LNCAP (cell line): ENCODE data around the gene CA12.

Experiments
- TF ChIP-seq, protein P1 (sequence below): fragments of 450-650 bp; IDR thresholded peaks from 2 replicates; pipeline ENCODE4 v1.5.1; 2017; ENCODE audit warnings: mild to moderate bottlenecking

The CA12 gene

DNA sequence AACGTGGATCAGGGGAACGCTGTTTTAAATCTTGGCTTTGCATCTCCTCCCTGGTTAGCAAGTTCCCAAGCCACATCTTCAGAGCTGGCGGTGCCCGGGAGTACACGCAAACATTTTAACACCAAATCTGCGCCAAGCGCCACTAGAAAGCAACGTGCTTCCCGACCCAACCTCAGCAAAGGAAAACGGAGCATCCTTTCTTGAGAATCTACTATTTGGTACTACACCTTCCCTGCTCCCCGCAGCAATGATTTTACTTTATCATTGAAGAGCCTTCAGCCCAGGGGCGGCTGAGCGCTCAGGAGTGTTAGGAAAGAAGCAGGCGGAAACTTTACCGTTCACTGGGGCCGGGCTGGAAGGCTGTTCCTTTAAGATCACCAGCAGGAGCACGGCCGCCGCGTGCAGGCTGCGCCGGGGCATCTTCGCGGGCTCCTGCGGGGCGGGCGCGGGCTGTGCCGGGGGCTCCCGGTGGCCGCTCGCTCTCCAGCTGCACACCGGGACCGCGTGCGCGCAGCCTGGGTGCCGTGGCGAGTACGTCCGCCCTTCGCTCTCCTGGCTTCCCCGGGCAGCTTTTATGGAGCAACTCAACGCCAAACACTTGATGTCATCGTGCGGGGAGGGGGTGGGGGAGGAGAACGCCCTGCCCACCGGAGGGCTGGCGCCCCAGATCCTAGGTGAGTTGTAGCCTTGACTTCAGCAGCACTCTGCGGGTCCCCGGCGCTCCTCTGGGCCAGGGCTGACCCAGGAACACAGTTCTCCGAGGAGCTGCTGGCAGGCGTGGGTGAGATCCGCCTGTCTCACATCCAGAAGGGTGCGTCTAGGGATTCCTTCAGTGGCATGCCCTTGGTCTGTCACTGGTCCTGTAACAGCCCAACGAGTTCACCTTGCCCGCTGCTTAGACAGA, at the start of gene CA12:
Gene CA12, minus strand, starts transcription at position 546 of the 904 bp plus-strand sequence. Its CDS starts 126 bp downstream, at position 420.
- TF ChIP-seq, protein P1, sequence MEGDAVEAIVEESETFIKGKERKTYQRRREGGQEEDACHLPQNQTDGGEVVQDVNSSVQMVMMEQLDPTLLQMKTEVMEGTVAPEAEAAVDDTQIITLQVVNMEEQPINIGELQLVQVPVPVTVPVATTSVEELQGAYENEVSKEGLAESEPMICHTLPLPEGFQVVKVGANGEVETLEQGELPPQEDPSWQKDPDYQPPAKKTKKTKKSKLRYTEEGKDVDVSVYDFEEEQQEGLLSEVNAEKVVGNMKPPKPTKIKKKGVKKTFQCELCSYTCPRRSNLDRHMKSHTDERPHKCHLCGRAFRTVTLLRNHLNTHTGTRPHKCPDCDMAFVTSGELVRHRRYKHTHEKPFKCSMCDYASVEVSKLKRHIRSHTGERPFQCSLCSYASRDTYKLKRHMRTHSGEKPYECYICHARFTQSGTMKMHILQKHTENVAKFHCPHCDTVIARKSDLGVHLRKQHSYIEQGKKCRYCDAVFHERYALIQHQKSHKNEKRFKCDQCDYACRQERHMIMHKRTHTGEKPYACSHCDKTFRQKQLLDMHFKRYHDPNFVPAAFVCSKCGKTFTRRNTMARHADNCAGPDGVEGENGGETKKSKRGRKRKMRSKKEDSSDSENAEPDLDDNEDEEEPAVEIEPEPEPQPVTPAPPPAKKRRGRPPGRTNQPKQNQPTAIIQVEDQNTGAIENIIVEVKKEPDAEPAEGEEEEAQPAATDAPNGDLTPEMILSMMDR, result no peak

DNA sequence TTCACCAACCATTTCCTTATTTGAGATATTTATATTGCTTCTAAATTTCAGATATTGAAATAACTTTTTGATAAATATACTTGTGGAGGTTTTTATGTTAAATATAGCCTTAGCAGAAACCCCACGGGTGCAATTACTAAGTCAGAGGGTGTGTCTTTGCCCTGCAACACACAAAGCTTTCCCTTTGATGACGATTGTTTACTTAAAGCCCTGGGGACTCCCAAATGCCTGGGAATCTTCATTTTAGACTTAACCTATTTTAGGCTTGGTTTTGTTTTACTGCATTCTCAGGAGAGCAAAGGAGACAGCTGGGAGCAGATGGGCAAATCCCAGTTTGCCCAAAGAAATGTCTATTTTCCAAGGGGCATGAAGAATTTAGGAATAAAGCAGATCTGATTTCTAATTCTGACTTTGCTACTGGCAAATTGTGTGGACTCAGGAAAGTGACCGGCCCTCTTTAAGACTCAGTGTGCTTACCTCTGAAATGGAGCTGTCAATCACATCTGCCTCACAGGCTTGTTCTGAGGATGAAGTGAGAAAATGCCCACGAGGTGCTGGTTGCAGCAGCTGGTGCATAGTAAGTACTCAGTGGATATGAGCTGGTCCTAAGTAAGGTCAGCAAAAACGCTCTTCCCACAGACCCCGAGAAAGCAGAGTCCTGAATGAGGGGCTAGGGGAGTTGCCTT, 49.3 kb upstream of the CA12 start:
- TF ChIP-seq, protein P1, result no peak

DNA sequence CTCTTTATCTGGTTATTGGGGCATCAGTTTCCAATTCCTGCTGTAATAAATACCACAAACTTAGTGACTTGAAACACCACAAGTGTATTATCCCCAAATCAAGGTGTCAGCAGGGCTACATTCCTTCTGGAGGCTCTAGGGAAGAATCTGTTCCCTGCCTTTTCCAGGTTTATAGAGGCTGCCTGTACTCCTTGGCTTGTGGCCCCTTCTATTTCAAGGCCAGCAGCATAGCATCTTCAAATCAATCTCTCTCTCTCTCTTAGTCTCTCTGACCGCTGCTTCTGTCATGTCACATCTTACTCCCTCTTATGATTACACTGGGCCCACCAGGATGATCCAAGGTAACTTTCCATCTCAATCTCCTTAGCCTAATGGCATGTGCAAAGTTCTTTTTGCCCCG, 44.9 kb upstream of the CA12 start:
- TF ChIP-seq, protein P1, result no peak

DNA sequence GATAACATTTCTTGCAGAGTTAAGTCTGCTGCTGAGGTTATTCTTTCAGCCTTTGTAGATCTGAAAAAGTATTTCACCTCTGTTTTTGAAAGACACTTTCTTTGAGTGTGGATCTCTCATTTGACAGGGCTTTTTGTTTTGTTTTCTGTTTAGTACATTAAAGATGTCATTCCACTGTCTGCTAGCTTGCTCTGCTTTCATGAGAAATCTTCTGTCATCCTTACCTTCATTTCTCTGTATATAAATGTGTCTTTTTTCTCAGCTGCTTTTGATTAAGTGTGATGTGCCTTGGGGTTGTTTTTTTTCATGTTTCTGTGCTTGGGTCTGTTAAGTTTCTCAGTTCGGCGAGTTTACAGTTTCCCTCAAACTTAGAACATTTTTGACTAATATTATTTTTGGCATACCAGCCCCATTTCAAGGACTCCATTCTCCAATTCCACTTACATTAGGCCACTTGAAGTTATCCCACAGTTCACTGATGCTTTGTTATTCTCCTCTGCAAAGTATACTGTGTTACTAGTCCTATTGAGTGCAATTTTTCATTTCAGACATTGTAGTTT, 43.9 kb upstream of the CA12 start:
- TF ChIP-seq, protein P1, result no peak

DNA sequence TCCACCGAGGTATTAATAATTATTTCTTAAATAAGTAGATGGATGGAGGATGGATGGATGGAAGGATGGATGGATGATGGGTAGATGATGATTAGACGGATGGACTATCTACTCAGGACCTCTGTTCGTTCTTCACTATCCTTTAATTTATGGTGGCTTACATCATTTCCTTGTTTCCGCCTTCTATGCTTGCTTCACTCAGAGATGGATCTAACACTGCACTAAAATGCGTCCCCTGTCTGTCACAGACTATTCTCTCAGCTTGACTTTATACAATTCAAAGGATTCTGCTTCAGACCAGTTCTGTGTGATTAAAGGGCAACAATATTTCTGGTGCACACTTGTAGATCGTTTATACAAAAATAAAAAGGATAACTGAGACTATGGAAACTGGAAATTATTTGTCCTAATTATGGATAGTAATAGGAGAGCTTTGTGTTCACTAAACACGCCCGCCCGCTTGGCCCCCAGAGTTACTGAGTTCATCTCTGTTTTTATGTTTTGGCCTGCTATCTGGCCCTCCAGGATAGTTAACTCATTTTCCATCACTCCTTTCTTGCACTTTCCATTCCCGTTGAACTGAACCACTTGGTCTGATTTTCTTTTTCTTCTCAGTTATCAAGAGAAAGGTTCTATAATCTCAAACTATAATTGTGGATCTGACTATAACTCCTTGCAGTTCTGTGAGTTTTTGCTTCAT, 41.4 kb upstream of the CA12 start:
- TF ChIP-seq, protein P1, result no peak

DNA sequence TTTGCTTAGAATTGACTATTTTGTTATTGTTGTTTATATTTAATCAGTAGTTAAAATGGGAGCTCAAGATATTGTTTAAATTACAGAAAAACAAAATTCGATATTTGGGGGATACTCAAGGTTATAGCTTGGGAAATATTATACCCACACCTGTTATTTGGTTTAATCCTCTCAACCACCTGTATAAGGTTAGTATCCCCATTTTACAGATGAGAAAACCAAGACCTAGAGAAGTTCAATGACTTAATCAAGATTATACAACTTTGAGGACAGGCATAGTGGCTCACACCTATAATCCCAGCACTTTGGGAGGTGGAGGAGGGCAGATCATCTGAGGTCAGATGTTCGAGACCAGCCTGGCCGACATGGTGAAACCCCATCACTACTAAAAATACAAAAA, 39.8 kb upstream of the CA12 start:
- TF ChIP-seq, protein P1, result no peak

DNA sequence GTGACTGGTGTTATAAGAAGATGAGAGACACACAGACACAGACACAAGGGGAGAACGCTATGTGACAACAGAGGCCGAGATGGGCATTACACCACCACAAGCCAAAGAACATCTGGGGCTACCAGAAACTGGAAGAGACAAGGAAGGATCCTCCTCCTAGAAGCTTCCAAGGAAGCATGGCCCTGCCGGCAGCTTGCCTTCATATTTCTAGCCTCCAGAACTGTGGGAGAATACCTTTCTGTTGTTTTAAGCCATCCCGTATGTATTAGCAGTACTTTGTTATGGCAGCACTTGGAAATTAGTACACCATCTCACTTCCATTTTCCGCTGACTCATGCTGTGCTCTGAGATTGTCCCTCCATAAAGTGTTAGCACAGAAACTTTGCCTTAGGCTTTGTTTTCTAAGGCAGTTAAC, 38.7 kb upstream of the CA12 start:
- TF ChIP-seq, protein P1, result no peak
